Midbrain (tissue), 1 donor: Measurements from ENCODE around the gene SV2C.
"Not testable (repeated sequence)": the region's sequence is repeated elsewhere in the genome, so short reads cannot be mapped to it uniquely, and the experiment has no call there.

Experiments
- DNase-seq: peaks from one replicate; lab custom pipeline; 2025; lab: John Stamatoyannopoulos, UW

SV2C gene

GRCh38 chr5:76202182-76202581, 119.0 kb downstream of the SV2C start:
- DNase-seq, result no peak

- no peak for DNase-seq
Observed at GRCh38 chr5:76204191-76204590, 121.0 kb downstream of the SV2C start.

- DNase-seq, result no peak
Observed at GRCh38 chr5:76204713-76205112, 121.5 kb downstream of the SV2C start.

- DNase-seq, result no peak
Observed at GRCh38 chr5:76207120-76207519, 123.9 kb downstream of the SV2C start.

- no peak for DNase-seq
Observed at GRCh38 chr5:76209297-76209696, 126.1 kb downstream of the SV2C start.

GRCh38 chr5:76210946-76211345, 127.8 kb downstream of the SV2C start:
- DNase-seq, result no peak

GRCh38 chr5:76213858-76214257, 130.7 kb downstream of the SV2C start:
- DNase-seq, result no peak

GRCh38 chr5:76216748-76217147, 133.6 kb downstream of the SV2C start:
- no peak for DNase-seq

- DNase-seq, result no peak
Observed at GRCh38 chr5:76219636-76220035, 136.5 kb downstream of the SV2C start.

- no peak for DNase-seq
Observed at GRCh38 chr5:76221311-76221710, 138.1 kb downstream of the SV2C start.

GRCh38 chr5:76222318-76222717, 139.1 kb downstream of the SV2C start:
- no peak for DNase-seq

GRCh38 chr5:76223696-76224095, 140.5 kb downstream of the SV2C start:
- no peak for DNase-seq

GRCh38 chr5:76224898-76225297, 141.7 kb downstream of the SV2C start:
- no peak for DNase-seq

GRCh38 chr5:76225336-76225735, 142.2 kb downstream of the SV2C start:
- no peak for DNase-seq

GRCh38 chr5:76229900-76230299, 146.7 kb downstream of the SV2C start:
- no peak for DNase-seq

GRCh38 chr5:76230711-76231285, 147.6 kb downstream of the SV2C start:
- no peak for DNase-seq

GRCh38 chr5:76234665-76235064, 151.5 kb downstream of the SV2C start:
- DNase-seq, result no peak

- no peak for DNase-seq
Observed at GRCh38 chr5:76236684-76237083, 153.5 kb downstream of the SV2C start.

- no peak for DNase-seq
Observed at GRCh38 chr5:76240336-76240735, 157.2 kb downstream of the SV2C start.

- DNase-seq, result not testable (repeated sequence)
Observed at GRCh38 chr5:76242155-76242554, 159.0 kb downstream of the SV2C start.

GRCh38 chr5:76245590-76245989, 162.4 kb downstream of the SV2C start:
- DNase-seq, result no peak

GRCh38 chr5:76249621-76250020, 166.4 kb downstream of the SV2C start:
- no peak for DNase-seq

GRCh38 chr5:76250463-76250862, 167.3 kb downstream of the SV2C start:
- DNase-seq, result no peak

- no peak for DNase-seq
Observed at GRCh38 chr5:76251656-76252055, 168.5 kb downstream of the SV2C start.

GRCh38 chr5:76252437-76252836, 169.3 kb downstream of the SV2C start:
- DNase-seq, result no peak
